HepG2 (cell line): ENCODE data around the gene CEP250. TPM values are rescaled to one million over a fixed set of nuclear protein-coding genes. Genes with fewer than 3 reads are reported as not detected.

Experiments used
- ATAD3A ChIP-seq: sonication (generic); formaldehyde crosslinking; IDR thresholded peaks from 2 replicates; pipeline ENCODE4 v1.4.0; 2020; ENCODE audit warnings: missing genetic modification reagents
- CBX2 ChIP-seq, 2 experiments: fragments of 200-600 bp in 1 of 2; sonication (generic); formaldehyde crosslinking in 1 of 2; IDR thresholded peaks; 2 replicates each; pipeline versions ENCODE4 v1.7.0 to v1.8.1; 2018 to 2022; ENCODE audit warnings: low read depth in 2 of 2, low read length in 1 of 2, mild to moderate bottlenecking in 1 of 2, missing genetic modification reagents in 1 of 2
- DMTF1 ChIP-seq: sonication (generic); formaldehyde crosslinking; IDR thresholded peaks from 2 replicates; pipeline ENCODE4 v1.4.0; 2020; ENCODE audit warnings: mild to moderate bottlenecking, missing genetic modification reagents
- DR1 ChIP-seq: sonication (generic); formaldehyde crosslinking; IDR thresholded peaks from 2 replicates; pipeline ENCODE4 v1.8.0; 2021; ENCODE audit warnings: mild to moderate bottlenecking, missing genetic modification reagents, inconsistent platforms
- HNRNPH1 ChIP-seq: fragments of 200-400 bp; formaldehyde crosslinking; optimal IDR thresholded peaks from 2 replicates; pipeline ENCODE3; 2017; ENCODE audit warnings: mild to moderate bottlenecking, low read depth, low read length
- IRF9 ChIP-seq: sonication (generic); formaldehyde crosslinking; IDR thresholded peaks from 2 replicates; pipeline ENCODE4 v1.8.0; 2022; ENCODE audit warnings: missing genetic modification reagents, mild to moderate bottlenecking, borderline replicate concordance
- KAT7 ChIP-seq: IDR thresholded peaks from 2 replicates; pipeline ENCODE4 v1.6.1; 2018; ENCODE audit warnings: borderline replicate concordance, missing compliant biosample characterization
- KDM4B ChIP-seq: sonication (generic); formaldehyde crosslinking; IDR thresholded peaks from 2 replicates; pipeline ENCODE4 v1.4.0; 2020; ENCODE audit warnings: missing genetic modification reagents
- MED13 ChIP-seq: sonication (generic); formaldehyde crosslinking; IDR thresholded peaks from 2 replicates; pipeline ENCODE4 v1.5.0; 2020; ENCODE audit warnings: missing genetic modification reagents
- NCOA2 ChIP-seq: sonication (generic); formaldehyde crosslinking; IDR thresholded peaks from 2 replicates; pipeline ENCODE4 v1.8.0; 2022; ENCODE audit warnings: inconsistent platforms
- NPAS2 ChIP-seq: sonication (generic); formaldehyde crosslinking; IDR thresholded peaks from 2 replicates; pipeline ENCODE4 v1.8.0; 2022; ENCODE audit warnings: mild to moderate bottlenecking, missing genetic modification reagents, borderline replicate concordance
- SNRNP70 ChIP-seq: fragments of 200-400 bp; formaldehyde crosslinking; IDR thresholded peaks from 2 replicates; pipeline ENCODE4 v1.6.1; 2017; ENCODE audit warnings: mild to moderate bottlenecking, low read depth, low read length, moderate library complexity
- ZFY ChIP-seq: sonication (generic); formaldehyde crosslinking; IDR thresholded peaks from 2 replicates; pipeline ENCODE4 v1.4.0; 2020; ENCODE audit warnings: missing genetic modification reagents
- ZNF142 ChIP-seq: sonication (generic); formaldehyde crosslinking; IDR thresholded peaks from 2 replicates; pipeline ENCODE4 v1.4.0; 2020; ENCODE audit warnings: missing genetic modification reagents
- ZNF281 ChIP-seq: sonication (generic); formaldehyde crosslinking; IDR thresholded peaks from 2 replicates; pipeline ENCODE4 v1.4.0; 2020; ENCODE audit warnings: missing genetic modification reagents, borderline replicate concordance
- ZNF746 ChIP-seq: sonication (generic); formaldehyde crosslinking; IDR thresholded peaks from 2 replicates; pipeline ENCODE4 v1.8.0; 2022; ENCODE audit warnings: mild to moderate bottlenecking, missing genetic modification reagents
- polyA plus RNA-seq, 8 experiments: library from polyadenylated mRNA; depleted of rRNA in 3 of 8; stranded (reverse) in 7 of 8; unstranded in 1 of 8; fragments of >200 nt; fragmentation: Illumina TruSeq in 4 of 8; extraction: Trizol in 4 of 8; gene quantifications; 2 replicates each; pipeline versions ENCODE4 v1.2.1 to v1.2.3, GENCODE V29; 2011 to 2016; ENCODE audit warnings: low read depth in 4 of 8, missing spikeins in 1 of 8, mixed read lengths in 1 of 8; ENCODE audit not compliant: insufficient read depth in 1 of 8
- total RNA-seq, 5 experiments: library from RNA; depleted of rRNA; stranded (reverse); fragments of >200 nt; fragmentation: Illumina TruSeq; extraction: Trizol; gene quantifications; 2 replicates each; pipeline ENCODE4 v1.2.3, GENCODE V29; 2016; ENCODE audit warnings: low read depth in 1 of 5

CEP250 gene
- total and polyA plus RNA-seq, 2 of the 13 experiments (the other 11 are each of a cell fraction or from before 2014, with no cell fraction given): 28.8 to 55.3 TPM

- TF ChIP-seq HNRNPH1: no peak
- no peak for TF ChIP-seq CBX2 (IDR thresholded peaks at IDR 0.05; ENCODE audit: low read depth, low read length)
- TF ChIP-seq CBX2 (CRISPR knock-in tag; IDR thresholded peaks at IDR 0.05; ENCODE audit: low read depth): no peak
- no peak for TF ChIP-seq DMTF1 (CRISPR knock-in tag)
- no peak for TF ChIP-seq NPAS2
- TF ChIP-seq MED13: no peak
- no peak for TF ChIP-seq ZNF746 (CRISPR knock-in tag)
- 0 out of 2 replicates have a peak, but pooled peaks have one; percentile 82 for TF ChIP-seq ATAD3A (CRISPR knock-in tag)
- no peak for TF ChIP-seq NCOA2 (CRISPR knock-in tag)
- peak; percentile 36; the same call in 1 of the 2 replicates for TF ChIP-seq ZNF281 (CRISPR knock-in tag)
- no peak for TF ChIP-seq KDM4B
- TF ChIP-seq ZFY (CRISPR knock-in tag): peak; percentile 99
- peak; percentile 65; the same call in 1 of the 2 replicates for TF ChIP-seq ZNF142 (CRISPR knock-in tag)
- peak; percentile 76; the same call in 1 of the 2 replicates for TF ChIP-seq KAT7 (CRISPR knock-in tag)
- TF ChIP-seq SNRNP70: no peak
- peak; percentile 96 for TF ChIP-seq IRF9 (CRISPR knock-in tag)
- peak; percentile 36; the same call in 1 of the 2 replicates for TF ChIP-seq DR1 (CRISPR knock-in tag)
These were observed 86.6 kb downstream of the CEP250 start, which contains the start of gene ERGIC3 (continued) for GRCh38 chr20:35541783-35542662.
